Measurements from ENCODE around the gene HNRNPAB. TPM values are rescaled to one million over a fixed set of nuclear protein-coding genes. Genes with fewer than 3 reads are reported as not detected.

The HNRNPAB gene
- 100 to 1,000 TPM; 115 to 199 (median 169) TPM for total RNA-seq

DNA sequence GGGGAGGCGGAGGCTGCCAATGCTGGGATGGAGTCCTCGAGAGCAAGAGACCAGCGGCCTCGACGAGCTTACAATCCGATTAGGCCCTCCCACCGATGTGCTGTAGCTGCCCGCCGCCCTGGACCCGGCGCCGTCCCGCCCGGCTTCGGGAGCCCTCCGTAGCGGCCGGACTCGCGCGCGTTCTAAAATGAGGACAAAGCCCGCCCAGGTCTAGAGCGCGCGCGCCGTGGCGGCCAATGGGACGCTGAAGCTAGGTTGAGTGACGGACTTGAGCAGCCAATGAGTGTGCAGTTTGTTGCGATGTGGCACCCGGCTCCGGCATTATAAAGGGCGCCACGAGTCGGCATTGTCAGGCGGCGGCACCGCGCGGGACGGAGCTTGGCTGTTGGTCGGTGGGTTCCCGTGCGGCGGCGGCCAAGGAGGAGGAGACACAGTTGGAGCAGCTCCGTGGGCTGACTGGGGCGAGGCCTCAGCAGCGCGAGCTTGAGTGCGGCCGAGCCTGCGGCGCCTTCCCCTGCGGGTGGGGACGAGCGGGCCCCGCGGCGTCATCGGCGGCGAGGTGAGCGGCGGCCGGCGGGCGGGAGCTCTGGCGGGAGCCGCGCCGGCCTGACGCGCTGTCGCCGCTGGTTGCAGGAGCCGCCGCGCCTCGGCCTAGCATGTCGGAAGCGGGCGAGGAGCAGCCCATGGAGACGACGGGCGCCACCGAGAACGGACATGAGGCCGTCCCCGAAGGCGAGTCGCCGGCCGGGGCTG is at the start of gene HNRNPAB:
Gene HNRNPAB (plus strand): TSS at position 352 of the 753 bp plus-strand sequence. CDS start 305 bp downstream, at position 657.
- peaks cover 0 to 11% (median 1%) of the 10 kb centered on the region in 4 donors for H3K36me3 ChIP-seq
- peak; percentile 97 for DNase-seq
- peak within 1 kb of the TSS; percentile 99 for H3K27ac ChIP-seq
- no peaks in the 10 kb centered on the region for H3K27me3 ChIP-seq
- in situ Hi-C loops (cut with MboI; ENCODE audit: low pct_ligation_motif_present in 1 of 4, low pct_unique_long_range_greater_than_20kb in 1 of 4, low sequenced_read_pairs in 3 of 4): no loop called here
- H3K4me1 ChIP-seq: peaks cover 32 to 49% (median 42%) of the 10 kb centered on the region in 4 donors
- no peaks in the 10 kb centered on the region for H3K9me3 ChIP-seq
- TF ChIP-seq, protein P1, sequence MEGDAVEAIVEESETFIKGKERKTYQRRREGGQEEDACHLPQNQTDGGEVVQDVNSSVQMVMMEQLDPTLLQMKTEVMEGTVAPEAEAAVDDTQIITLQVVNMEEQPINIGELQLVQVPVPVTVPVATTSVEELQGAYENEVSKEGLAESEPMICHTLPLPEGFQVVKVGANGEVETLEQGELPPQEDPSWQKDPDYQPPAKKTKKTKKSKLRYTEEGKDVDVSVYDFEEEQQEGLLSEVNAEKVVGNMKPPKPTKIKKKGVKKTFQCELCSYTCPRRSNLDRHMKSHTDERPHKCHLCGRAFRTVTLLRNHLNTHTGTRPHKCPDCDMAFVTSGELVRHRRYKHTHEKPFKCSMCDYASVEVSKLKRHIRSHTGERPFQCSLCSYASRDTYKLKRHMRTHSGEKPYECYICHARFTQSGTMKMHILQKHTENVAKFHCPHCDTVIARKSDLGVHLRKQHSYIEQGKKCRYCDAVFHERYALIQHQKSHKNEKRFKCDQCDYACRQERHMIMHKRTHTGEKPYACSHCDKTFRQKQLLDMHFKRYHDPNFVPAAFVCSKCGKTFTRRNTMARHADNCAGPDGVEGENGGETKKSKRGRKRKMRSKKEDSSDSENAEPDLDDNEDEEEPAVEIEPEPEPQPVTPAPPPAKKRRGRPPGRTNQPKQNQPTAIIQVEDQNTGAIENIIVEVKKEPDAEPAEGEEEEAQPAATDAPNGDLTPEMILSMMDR (IDR thresholded peaks at IDR 0.05): no peak
- TF ChIP-seq POLR2A (IDR thresholded peaks at IDR 0.05) (peak; percentile 100), POLR2AphosphoS5 (IDR thresholded peaks at IDR 0.05) (peak; percentile 99 to 100 (median 100)), EP300 (IDR thresholded peaks at IDR 0.05; ENCODE audit: low read depth) (no peak)
- 1% methylated on average over 57 of the region's 96 CpGs; no CpG with 5 or more reads in 1 of the 2 donors for WGBS, 2 donors (ENCODE audit: low coverage in 1 of 2)
- intact Hi-C loops (cut with DNase I; ENCODE audit: low total_unique reads): no loop called here
- H3K4me3 ChIP-seq: peak within 1 kb of the TSS; percentile 93 to 99 (median 96)

DNA sequence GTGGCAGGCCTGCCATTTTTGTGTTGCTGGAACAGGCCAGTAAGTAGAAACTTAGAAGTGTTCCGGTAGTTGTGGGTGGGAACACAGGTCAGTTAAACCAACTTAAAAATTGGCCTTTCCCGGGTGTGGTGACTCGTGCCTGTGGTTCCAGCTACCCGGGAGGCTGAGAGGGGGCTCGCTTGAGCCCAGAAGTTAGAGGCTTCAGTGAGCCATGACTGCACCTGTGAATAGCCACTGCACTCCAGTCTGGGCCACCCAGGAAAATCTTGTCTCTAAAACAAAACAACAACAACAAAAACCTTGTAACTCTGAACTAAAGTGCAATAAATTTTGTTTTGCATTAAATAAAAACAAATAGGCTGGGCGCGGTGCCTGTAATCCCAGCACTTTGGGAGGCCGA is 49.3 kb upstream of the HNRNPAB start:
- in situ Hi-C loops (cut with MboI; ENCODE audit: low pct_ligation_motif_present in 1 of 4, low pct_unique_long_range_greater_than_20kb in 1 of 4, low sequenced_read_pairs in 3 of 4) (no loop called here), intact Hi-C loops (cut with DNase I; ENCODE audit: low total_unique reads) (no loop called here)
- TF ChIP-seq POLR2AphosphoS5 (IDR thresholded peaks at IDR 0.05): no peak
- TF ChIP-seq, protein P1 (IDR thresholded peaks at IDR 0.05): no peak
- TF ChIP-seq POLR2A (IDR thresholded peaks at IDR 0.05): no peak
- no peak for TF ChIP-seq EP300 (IDR thresholded peaks at IDR 0.05; ENCODE audit: low read depth)
- no peak overlapping the region for H3K27ac ChIP-seq
- H3K4me3 ChIP-seq: no peak overlapping the region
- no peaks in the 10 kb centered on the region for H3K9me3 ChIP-seq
- 75 to 80% methylated on average over 4 to 8 of the region's 8 CpGs for WGBS, 2 donors (ENCODE audit: low coverage in 1 of 2)
- no peaks in the 10 kb centered on the region for H3K36me3 ChIP-seq
- DNase-seq: no peak
- H3K4me1 ChIP-seq: peaks cover 7 to 16% (median 13%) of the 10 kb centered on the region in 4 donors
- H3K27me3 ChIP-seq: no peaks in the 10 kb centered on the region

DNA sequence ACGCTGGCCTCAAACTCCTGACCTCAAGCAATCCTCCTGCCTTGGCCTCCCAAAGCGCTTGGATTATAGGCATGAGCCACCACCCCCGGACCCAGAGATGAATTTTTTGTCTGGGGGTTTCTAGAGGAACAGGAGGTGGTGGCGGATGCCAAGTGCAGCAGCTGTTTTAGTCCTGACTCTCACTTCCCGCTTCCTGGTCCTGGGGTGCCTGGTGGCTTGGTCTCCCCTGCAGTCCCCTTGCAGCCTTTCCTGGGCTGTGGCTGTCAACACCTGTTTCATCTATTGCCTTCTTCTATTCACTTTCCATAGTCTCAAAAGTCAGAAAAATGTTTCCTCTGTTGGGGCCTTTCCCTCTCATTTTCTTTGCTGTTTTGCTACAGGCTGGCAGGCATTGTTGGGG is 44.2 kb upstream of the HNRNPAB start:
- no peak overlapping the region for H3K27ac ChIP-seq
- no peak overlapping the region for H3K4me3 ChIP-seq
- DNase-seq: no peak
- TF ChIP-seq POLR2AphosphoS5 (IDR thresholded peaks at IDR 0.05) (no peak), EP300 (IDR thresholded peaks at IDR 0.05; ENCODE audit: low read depth) (no peak), POLR2A (IDR thresholded peaks at IDR 0.05) (no peak)
- TF ChIP-seq, protein P1 (IDR thresholded peaks at IDR 0.05): no peak
- in situ Hi-C loops (cut with MboI; ENCODE audit: low pct_ligation_motif_present in 1 of 4, low pct_unique_long_range_greater_than_20kb in 1 of 4, low sequenced_read_pairs in 3 of 4) (loop anchor here (5.0 to 10.0 kb wide), 3 partner anchors 83 to 88 kb away; no protein-coding TSS in a partner anchor), intact Hi-C loops (cut with DNase I; ENCODE audit: low total_unique reads) (no loop called here)
- peaks cover 23% of the 10 kb centered on the region for H3K27me3 ChIP-seq
- no peaks in the 10 kb centered on the region for H3K9me3 ChIP-seq
- 60 to 87% methylated on average over 3 to 5 of the region's 5 CpGs for WGBS, 2 donors (ENCODE audit: low coverage in 1 of 2)
- H3K36me3 ChIP-seq: no peaks in the 10 kb centered on the region
- peaks cover 3 to 9% (median 5%) of the 10 kb centered on the region in 4 donors for H3K4me1 ChIP-seq

DNA sequence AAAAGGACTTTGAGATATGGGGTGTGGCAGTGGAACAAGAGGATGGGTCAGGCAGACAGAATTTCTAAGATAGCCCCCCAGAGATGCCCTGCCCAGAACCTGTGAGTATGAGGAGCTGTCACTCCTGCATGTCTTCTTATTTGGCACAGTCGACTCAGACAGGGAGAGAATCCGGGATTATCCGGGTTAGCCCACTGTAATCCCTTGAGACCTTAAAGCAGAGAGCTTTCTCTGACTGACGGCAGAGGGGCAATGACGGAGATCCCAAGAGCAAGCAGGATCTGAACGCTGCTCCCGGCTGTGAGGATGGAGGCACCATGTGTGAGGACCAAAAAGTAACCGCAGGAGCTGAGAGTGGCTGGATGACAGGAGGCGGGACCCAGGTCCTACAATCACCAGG is 41.9 kb upstream of the HNRNPAB start:
- H3K27ac ChIP-seq: no peak overlapping the region
- H3K9me3 ChIP-seq: no peaks in the 10 kb centered on the region
- no peak overlapping the region for H3K4me3 ChIP-seq
- DNase-seq: no peak
- WGBS, 2 donors (ENCODE audit: low coverage in 1 of 2): 40 to 92% methylated on average over 1 to 9 of the region's 9 CpGs
- peaks cover 3 to 9% (median 5%) of the 10 kb centered on the region in 4 donors for H3K4me1 ChIP-seq
- H3K36me3 ChIP-seq: no peaks in the 10 kb centered on the region
- TF ChIP-seq EP300 (IDR thresholded peaks at IDR 0.05; ENCODE audit: low read depth) (no peak), POLR2A (IDR thresholded peaks at IDR 0.05) (no peak), POLR2AphosphoS5 (IDR thresholded peaks at IDR 0.05) (no peak)
- TF ChIP-seq, protein P1 (IDR thresholded peaks at IDR 0.05): no peak
- in situ Hi-C loops (cut with MboI; ENCODE audit: low pct_ligation_motif_present in 1 of 4, low pct_unique_long_range_greater_than_20kb in 1 of 4, low sequenced_read_pairs in 3 of 4): loop anchor here (5.0 to 10.0 kb wide), 3 partner anchors 85 to 90 kb away; no protein-coding TSS in a partner anchor
- intact Hi-C loops (cut with DNase I; ENCODE audit: low total_unique reads): loop anchor here (2.0 kb wide), 1 partner anchor 86 kb away; no protein-coding TSS in a partner anchor
- H3K27me3 ChIP-seq: peaks cover 29% of the 10 kb centered on the region
